Middle frontal gyrus (tissue), 1 donor: Measurements from ENCODE around the gene THBS1.

Experiments
- DNase-seq: peaks from one replicate; pipeline ENCODE4 v3.0.0-alpha.2; 2015; ENCODE audit warnings: low spot score; ENCODE audit errors: extremely low spot score

Gene THBS1

GRCh38 chr15:39602143-39602542 lies 21.3 kb downstream of the THBS1 start:
- DNase-seq = no peak

DNA sequence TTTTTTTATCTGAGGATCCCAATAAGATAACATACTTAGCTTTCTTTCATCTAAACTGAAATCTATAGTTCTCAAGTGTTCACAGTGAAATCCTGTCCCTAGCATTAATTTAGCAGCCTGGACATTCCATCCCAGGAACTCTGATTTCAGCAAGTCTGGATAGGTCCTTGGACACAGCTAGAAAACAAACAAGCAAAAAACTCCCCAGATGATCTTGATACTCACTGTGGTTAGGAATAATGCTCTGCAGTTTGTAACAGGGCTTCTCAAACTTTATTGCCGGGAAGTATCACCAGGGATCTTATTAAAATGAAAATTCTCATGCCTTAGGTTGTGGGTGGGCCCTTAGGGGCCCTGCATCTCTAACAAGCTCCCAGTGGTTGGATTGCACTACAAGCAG lies 24.3 kb downstream of the THBS1 start:
- DNase-seq = no peak

DNA sequence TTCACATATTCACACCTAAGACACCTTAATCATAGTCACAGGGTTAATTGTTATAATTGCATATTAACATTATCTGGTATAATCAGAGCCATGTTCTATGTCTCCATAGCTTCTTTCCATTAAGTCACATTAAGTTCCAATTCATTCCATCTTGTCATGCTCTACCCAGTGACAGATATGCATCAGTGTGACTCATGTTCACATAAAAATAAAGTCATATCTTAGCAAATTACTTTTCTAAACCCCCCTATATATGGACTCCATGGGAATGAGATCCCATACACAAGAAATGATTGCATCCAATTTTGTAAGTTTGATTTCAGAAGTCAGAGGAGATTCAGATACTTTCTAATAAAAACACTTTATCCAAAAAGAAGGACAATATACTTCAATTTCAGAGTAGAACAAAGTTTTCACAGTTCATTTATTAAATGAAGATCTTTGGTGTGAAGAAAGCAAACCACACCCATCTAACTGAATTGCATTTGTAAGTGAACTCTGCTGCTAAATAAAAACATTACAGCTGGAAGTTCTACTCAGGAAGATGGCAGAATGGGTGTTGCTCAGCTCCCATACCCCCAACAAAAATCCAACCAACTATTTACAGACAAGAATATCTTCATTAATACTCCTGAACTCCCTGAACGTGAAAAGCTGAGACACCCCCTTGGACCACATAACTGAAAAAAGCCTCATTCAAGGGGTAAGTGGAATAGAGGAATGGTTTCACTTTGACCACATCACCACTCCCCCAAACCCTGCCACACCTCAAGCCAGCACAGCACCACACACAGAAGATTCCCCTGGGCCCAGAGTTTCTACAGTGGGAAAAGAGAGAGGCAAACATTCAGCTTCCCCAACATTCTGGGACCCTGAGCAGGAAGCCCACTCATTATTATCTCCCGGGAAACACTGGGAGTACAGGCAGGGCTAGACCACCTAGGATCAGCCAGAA lies 27.6 kb downstream of the THBS1 start:
- DNase-seq = no peak

DNA sequence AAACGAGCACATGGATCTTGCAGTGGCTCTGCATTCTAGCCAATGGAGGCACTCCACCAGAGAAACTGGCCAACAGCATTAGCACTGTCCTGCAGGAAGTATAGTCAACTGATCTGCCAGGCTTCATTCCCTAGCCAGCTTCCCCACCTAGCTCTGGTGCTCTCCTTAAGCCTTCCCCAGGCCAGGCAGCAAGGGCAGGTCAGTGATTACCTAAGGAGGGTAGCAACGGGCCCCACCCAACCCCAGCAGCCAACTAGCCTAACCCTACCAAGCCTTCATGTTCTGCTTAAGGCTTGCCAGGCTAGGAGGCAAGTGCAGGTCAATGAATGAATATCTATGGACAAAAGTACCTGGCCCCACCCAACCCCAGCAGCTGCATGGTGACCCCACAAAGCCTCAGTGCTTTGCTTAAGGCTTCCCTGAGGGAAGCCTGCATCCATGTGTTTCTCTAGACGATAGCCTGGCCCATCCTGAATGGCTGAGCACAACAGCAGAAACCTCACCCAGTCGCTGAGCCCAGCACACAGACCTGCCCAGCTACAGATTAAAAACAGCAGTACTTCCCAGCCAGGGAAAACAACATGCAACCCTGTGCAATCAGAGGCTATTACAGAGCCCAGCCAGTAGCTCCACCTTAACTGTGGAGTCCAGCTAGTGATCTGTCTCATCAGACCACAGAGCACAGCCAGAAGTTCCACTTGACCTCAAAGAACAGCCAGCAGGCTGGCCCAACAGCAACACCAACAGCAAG lies 28.5 kb downstream of the THBS1 start:
- no peak for DNase-seq

DNA sequence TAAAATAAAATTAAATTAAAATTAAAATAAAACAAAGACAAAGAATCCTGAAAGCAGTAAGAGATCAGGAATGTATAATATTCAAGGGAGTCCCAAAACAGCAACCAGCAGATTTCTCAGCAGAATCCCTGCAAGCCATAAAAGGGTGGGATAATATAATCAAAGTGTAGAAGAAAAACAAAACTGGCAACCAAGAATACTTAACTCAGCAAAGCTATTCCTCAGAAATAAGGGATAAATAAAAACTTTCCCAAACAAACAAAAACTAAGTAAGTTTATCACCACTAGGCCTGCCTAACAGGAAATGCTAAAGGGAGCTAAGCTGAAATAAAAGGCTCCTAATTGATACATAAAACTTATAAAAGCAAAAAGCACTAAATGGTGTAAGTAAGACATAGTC lies 29.8 kb downstream of the THBS1 start:
- DNase-seq = no peak

- no peak for DNase-seq
These were observed 32.4 kb downstream of the THBS1 start for GRCh38 chr15:39613271-39613670.

DNA sequence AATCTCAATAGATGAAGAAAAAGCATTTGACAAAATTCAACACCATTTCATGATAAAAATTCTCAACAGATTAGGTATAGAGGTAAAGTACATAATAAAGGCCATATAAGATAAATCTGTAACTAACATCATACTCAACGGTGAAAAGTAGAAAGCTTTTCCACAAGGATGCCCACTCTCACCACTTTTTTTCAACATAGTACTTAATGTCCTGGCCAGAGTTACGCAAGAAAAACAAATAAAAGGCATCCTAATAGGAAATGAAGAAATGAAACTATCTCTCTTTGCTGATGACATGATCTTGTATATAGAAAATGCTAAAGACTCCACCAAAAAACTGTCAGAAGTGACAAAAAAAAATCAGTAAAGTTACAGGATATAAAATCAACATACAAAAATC lies 33.0 kb downstream of the THBS1 start:
- no peak for DNase-seq

- DNase-seq = no peak
These were observed 36.0 kb downstream of the THBS1 start for GRCh38 chr15:39616731-39617455.

DNA sequence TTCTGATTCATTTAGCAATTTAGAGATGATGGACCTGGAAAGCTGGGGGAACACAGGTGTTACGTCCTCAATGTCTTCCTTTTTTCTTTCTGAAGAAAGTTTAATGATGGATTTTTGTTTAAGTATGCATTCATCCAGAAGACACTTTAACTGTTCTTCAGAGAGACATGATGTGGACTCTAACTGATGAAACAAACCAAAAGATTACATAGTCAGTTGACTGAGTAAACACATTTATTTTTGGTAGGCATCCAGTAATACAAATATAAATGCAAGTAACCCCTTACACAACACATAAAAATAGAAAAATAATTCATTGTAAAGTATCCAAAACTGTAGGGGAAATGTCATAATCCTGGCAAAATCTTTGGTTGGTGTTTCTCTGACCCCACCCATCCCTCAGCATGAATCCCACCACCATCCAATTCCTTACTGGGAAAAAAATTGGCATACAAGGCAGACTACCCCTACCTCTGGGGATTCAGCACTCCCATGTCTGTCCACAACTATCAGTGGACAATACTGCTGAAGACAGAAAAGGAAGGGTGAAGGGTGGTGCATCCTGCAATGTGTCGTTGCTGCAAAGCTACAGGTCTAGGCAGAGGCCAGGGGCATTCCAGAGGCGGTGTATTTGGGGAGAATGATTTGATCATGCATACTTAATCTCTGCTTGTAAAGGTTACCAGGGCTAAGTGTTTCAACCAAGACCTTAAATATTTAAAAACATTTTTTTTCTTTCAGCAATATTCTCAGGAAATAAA lies 37.4 kb downstream of the THBS1 start:
- no peak for DNase-seq

GRCh38 chr15:39621210-39621609 lies 40.3 kb downstream of the THBS1 start:
- DNase-seq = no peak

GRCh38 chr15:39621976-39622375 lies 41.1 kb downstream of the THBS1 start:
- no peak for DNase-seq

GRCh38 chr15:39622660-39623516 lies 42.0 kb downstream of the THBS1 start:
- DNase-seq = no peak

DNA sequence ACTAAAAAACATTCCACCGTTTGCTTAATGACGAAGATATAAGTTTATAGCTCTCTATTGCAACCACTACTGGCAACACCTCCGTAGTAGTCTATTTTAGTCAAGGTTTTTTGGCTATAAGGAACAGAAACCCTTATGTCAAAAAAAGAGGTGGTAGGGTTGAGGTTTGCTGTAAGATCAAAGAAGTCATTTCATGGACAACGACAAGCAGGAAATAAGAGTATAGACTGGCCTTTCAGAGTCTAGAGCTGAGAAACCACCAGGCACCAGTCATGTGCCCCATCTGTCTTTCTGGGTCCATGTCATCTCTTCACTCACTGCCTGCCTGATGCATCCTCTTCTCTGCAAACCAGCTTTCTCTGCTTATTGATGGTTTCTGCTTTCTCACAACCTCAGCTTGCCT lies 42.7 kb downstream of the THBS1 start:
- DNase-seq = no peak

- DNase-seq = no peak
These were observed 43.9 kb downstream of the THBS1 start for GRCh38 chr15:39624806-39625205.

GRCh38 chr15:39625451-39625850 lies 44.6 kb downstream of the THBS1 start:
- DNase-seq = no peak

DNA sequence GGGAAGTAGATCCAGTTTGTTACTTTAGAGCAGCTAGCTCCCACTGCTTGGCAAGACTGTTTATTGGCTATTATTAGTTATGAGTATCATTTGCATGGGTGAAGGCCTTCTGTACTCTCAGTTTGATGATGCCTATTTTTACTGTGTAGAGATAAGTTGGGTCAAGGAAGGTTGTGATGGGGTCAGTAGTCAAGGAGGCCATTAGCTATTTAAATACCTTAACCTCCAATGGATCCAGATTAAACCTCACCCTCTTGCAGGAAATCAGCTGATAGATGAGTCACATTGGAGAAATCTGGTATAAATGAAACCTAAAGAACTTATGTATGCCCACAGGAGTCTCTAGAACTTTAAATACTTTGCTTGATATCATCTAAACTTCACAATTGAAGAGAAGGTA lies 45.0 kb downstream of the THBS1 start:
- no peak for DNase-seq

DNA sequence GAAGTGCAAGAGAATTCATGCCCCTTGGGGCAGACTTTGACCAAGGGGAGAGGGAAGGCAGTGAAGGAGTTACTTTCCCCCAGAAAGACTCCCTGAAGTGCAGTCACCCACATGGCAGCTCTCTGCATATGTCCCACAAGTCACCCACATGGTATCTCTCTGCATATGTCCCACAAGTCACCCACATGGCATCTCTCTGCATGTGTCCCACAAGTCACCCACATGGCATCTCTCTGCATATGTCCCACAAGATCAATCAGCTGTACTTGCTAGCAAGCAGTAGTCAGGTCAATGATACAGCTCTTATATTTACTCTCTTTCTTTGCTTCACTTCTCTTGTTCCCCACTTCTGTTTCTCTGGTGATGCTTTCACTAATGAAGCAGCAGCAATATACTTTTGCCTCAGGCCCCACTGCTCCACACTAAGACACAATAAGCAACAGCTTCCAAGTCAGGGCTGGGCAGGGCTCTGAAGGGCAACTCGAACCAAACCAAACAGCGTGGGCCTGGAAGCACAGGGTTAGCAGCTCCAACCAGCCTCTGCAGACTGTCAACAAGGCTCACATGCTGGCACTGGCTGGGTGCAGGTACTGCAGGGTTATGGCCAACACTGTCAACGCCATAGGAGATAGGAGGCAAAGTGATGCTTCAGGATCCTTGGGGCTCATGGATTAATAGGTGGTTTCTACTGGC lies 46.7 kb downstream of the THBS1 start:
- DNase-seq = no peak

- no peak for DNase-seq
These were observed 47.2 kb downstream of the THBS1 start for GRCh38 chr15:39628144-39628508.

- no peak for DNase-seq
These were observed 47.8 kb downstream of the THBS1 start for GRCh38 chr15:39628546-39629257.
